Measurements from ENCODE around the gene EPOP.
A peak's percentile ranks its signal among the peaks of the same experiment; 100 is the strongest.
"Not testable (repeated sequence)": the region's sequence is repeated elsewhere in the genome, so short reads cannot be mapped to it uniquely, and the experiment has no call there.

The EPOP gene

GRCh38 chr17:38636054-38636453, 38.7 kb downstream of the EPOP start:
- no peak for DNase-seq

- DNase-seq = no peak
These were observed 42.4 kb downstream of the EPOP start for GRCh38 chr17:38632334-38632733.

- DNase-seq = peak; percentile 24
These were observed 46.3 kb downstream of the EPOP start for GRCh38 chr17:38628441-38628840.

DNA sequence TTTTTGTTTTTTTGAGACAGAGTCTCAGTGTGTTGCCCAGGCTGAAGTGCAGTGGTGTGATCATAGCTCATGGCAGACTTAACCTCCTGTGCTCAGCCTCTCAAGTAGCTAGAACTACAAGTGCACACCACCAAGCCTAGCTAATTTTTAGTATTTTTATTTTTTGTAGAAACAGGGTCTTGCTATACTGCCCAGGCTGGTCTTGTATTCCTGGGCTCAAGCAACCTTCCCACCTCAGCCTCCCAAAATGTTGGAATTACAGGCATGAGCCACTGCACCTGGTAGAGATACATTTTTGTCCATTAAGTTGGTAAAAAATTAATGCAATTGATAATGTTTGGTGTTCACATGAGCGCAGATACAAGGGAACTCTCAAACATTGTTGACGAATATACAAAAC, 46.8 kb downstream of the EPOP start:
- no peak for DNase-seq

DNA sequence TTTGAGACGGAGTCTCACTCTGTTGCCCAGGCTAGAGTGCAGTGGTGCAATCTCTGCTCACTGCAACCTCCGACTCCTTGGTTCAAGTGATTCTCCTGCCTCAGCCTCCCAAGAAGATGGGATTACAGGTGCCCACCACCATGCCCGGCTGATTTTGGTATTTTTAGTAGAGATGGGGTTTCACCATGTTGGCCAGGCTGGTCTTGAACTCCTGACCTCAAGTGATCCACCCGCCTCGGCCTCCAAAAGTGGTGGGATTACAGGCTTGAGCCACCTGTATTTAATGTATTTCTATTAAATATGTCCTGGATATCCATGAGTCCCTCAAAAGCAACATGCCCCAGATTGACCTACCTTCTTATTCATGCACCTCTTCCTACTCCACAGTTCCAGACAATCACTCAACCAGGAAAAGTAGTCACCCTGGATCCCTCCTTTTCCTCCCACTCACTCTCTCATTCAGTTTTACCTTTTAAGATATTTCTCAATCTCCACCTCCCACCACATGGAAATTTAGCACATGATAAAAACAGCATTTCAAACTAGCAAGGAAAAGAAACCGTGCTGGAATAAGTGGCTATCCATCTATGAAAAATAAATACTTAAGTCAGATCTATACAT, 48.0 kb downstream of the EPOP start:
- DNase-seq = not testable (repeated sequence)

GRCh38 chr17:38625482-38625881, 49.3 kb downstream of the EPOP start:
- DNase-seq = no peak

DNA sequence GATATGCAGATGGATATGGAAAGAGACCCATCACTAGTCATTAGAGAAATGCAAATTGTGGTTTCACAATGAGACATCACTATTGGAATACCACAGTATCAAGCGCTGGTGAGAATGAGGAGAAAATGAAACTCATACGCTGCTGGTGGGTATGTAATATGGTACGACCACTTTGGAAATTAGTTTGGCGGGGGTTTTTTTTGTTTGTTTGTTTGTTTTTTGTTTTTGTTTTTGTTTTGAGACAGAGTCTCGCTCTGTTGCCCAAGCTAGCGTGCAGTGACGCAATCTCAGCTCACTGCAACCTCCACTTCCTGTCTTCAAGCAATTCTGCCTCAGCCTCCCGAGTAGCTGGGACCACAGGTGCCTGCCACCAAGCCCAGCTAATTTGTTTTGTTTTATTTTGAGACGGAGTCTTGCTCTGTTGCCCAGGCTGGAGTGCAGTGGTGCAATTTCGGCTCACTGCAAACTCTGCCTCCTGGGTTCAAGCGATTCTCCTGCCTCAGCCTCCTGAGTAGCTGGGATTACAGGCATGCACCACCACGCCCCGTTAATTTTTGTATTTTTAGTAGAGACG, 49.9 kb downstream of the EPOP start:
- not testable (repeated sequence) for DNase-seq
